Measurements from ENCODE around the gene ROR2.

Gene ROR2

GRCh38 chr9:91948597-91949391 is 1.2 kb downstream of the ROR2 start:
- DNase-seq = peak; percentile 6

- DNase-seq = no peak
These were observed 1.9 kb downstream of the ROR2 start for GRCh38 chr9:91948101-91948596.

- DNase-seq = no peak
These were observed 3.2 kb downstream of the ROR2 start for GRCh38 chr9:91946653-91947488.

GRCh38 chr9:91946196-91946595 is 3.8 kb downstream of the ROR2 start:
- no peak for DNase-seq

- DNase-seq = no peak
These were observed 4.5 kb downstream of the ROR2 start for GRCh38 chr9:91945277-91946085.

- no peak for DNase-seq
These were observed 5.3 kb downstream of the ROR2 start for GRCh38 chr9:91944711-91945110.

- no peak for DNase-seq
These were observed 6.3 kb downstream of the ROR2 start for GRCh38 chr9:91943478-91944470.

GRCh38 chr9:91942201-91942600 is 7.8 kb downstream of the ROR2 start:
- no peak for DNase-seq

GRCh38 chr9:91939978-91940377 is 10.1 kb downstream of the ROR2 start:
- DNase-seq = no peak

GRCh38 chr9:91937727-91938126 is 12.3 kb downstream of the ROR2 start:
- no peak for DNase-seq

GRCh38 chr9:91937056-91937455 is 13.0 kb downstream of the ROR2 start:
- no peak for DNase-seq

- no peak for DNase-seq
These were observed 14.1 kb downstream of the ROR2 start for GRCh38 chr9:91935805-91936514.

GRCh38 chr9:91935066-91935749 is 14.8 kb downstream of the ROR2 start:
- DNase-seq = no peak

GRCh38 chr9:91934654-91935053 is 15.4 kb downstream of the ROR2 start:
- DNase-seq = no peak

- DNase-seq = no peak
These were observed 16.3 kb downstream of the ROR2 start for GRCh38 chr9:91933556-91934352.

GRCh38 chr9:91930475-91930874 is 19.6 kb downstream of the ROR2 start:
- DNase-seq = no peak

GRCh38 chr9:91929331-91929730 is 20.7 kb downstream of the ROR2 start:
- DNase-seq = no peak

GRCh38 chr9:91927922-91928510 is 22.0 kb downstream of the ROR2 start:
- no peak for DNase-seq

- DNase-seq = no peak
These were observed 25.9 kb downstream of the ROR2 start for GRCh38 chr9:91924090-91924489.

Data from CD4-positive, alpha-beta T cell treated with Interleukin-17A for 1 hour (primary cell).